ENCODE measurements around the gene TMEM258. TPM values are rescaled to one million over a fixed set of nuclear protein-coding genes. Genes with fewer than 3 reads are reported as not detected.
A peak's percentile ranks its signal among the peaks of the same experiment; 100 is the strongest.

TMEM258 gene
- total RNA-seq, 1 donor from 2014 or later, result 58.5 TPM

- peak; percentile 77 for DNase-seq (ENCODE audit: low spot score)
- peak; percentile 74 for ATAC-seq
These were observed 5.0 kb upstream of the TMEM258 start for GRCh38 chr11:61797263-61797944.

GRCh38 chr11:61795876-61796526 is 3.6 kb upstream of the TMEM258 start:
- no peak for ATAC-seq
- no peak for DNase-seq (ENCODE audit: low spot score)

- ATAC-seq (no peak), DNase-seq (ENCODE audit: low spot score) (no peak)
These were observed 3.1 kb upstream of the TMEM258 start for GRCh38 chr11:61795459-61795858.

GRCh38 chr11:61794579-61794978 is 2.2 kb upstream of the TMEM258 start:
- ATAC-seq (no peak), DNase-seq (ENCODE audit: low spot score) (no peak)

GRCh38 chr11:61793829-61794204 is 1.4 kb upstream of the TMEM258 start:
- ATAC-seq (no peak), DNase-seq (ENCODE audit: low spot score) (no peak)

- DNase-seq (ENCODE audit: low spot score), result no peak
- ATAC-seq, result no peak
These were observed 857 bp upstream of the TMEM258 start for GRCh38 chr11:61793083-61793828.

- DNase-seq (ENCODE audit: low spot score) (no peak), ATAC-seq (peak; percentile 33)
These were observed 576 bp downstream of the TMEM258 start for GRCh38 chr11:61791737-61792309.

GRCh38 chr11:61787928-61788491 is 4.4 kb downstream of the TMEM258 start:
- peak; percentile 12 for ATAC-seq
- DNase-seq (ENCODE audit: low spot score), result no peak

GRCh38 chr11:61785837-61786402 is 6.5 kb downstream of the TMEM258 start:
- ATAC-seq (peak; percentile 4), DNase-seq (ENCODE audit: low spot score) (no peak)

- DNase-seq (ENCODE audit: low spot score) (no peak), ATAC-seq (no peak)
These were observed 7.9 kb downstream of the TMEM258 start for GRCh38 chr11:61784506-61784805.

- DNase-seq (ENCODE audit: low spot score) (no peak), ATAC-seq (no peak)
These were observed 8.5 kb downstream of the TMEM258 start for GRCh38 chr11:61783717-61784505.

GRCh38 chr11:61782841-61783240 is 9.6 kb downstream of the TMEM258 start:
- no peak for DNase-seq (ENCODE audit: low spot score)

GRCh38 chr11:61782299-61782698 is 10.1 kb downstream of the TMEM258 start:
- DNase-seq (ENCODE audit: low spot score), result no peak
- ATAC-seq, result no peak

More at GRCh38 chr11:61782841-61783240, 9.6 kb downstream of the TMEM258 start:
- ATAC-seq, result no peak

GRCh38 chr11:61781585-61781984 is 10.8 kb downstream of the TMEM258 start:
- no peak for DNase-seq (ENCODE audit: low spot score)

GRCh38 chr11:61780581-61781162 is 11.7 kb downstream of the TMEM258 start:
- ATAC-seq, result no peak
- no peak for DNase-seq (ENCODE audit: low spot score)

More at GRCh38 chr11:61781585-61781984, 10.8 kb downstream of the TMEM258 start:
- ATAC-seq, result no peak

GRCh38 chr11:61779666-61780525 is 12.5 kb downstream of the TMEM258 start:
- DNase-seq (ENCODE audit: low spot score) (no peak), ATAC-seq (no peak)

GRCh38 chr11:61778920-61779650 is 13.3 kb downstream of the TMEM258 start:
- no peak for DNase-seq (ENCODE audit: low spot score)
- ATAC-seq, result no peak

GRCh38 chr11:61778357-61778886 is 14.0 kb downstream of the TMEM258 start:
- DNase-seq (ENCODE audit: low spot score) (no peak), ATAC-seq (no peak)
